Gastroesophageal sphincter (tissue), 3 donors: ENCODE data around the gene TNRC6B.

Experiments used
- CTCF ChIP-seq, 4 experiments: fragments of 200-600 bp in 2 of 4; fragments of 450-650 bp in 2 of 4; sonication (generic) in 1 of 4; IDR thresholded peaks; one replicate each; pipeline ENCODE4 v1.5.1; 2017 to 2019; ENCODE audit warnings: antibody characterized with exemption in 4 of 4, mild to moderate bottlenecking in 2 of 4, moderate library complexity in 2 of 4
- POLR2A ChIP-seq, 2 donors: fragments of 450-650 bp; IDR thresholded peaks; one replicate each; pipeline ENCODE4 v1.6.1; 2017; ENCODE audit warnings: antibody characterized with exemption in 2 of 2, mild to moderate bottlenecking in 2 of 2, moderate library complexity in 1 of 2

GRCh38 chr22:40271440-40271839, 93.7 kb downstream of the TNRC6B start:
- TF ChIP-seq CTCF (IDR thresholded peaks at IDR 0.05) (no peak), POLR2A (IDR thresholded peaks at IDR 0.05) (no peak)
